GM12891 (cell line): ENCODE results near the gene DYSF.

Experiments used
- PAX5 ChIP-seq: IDR thresholded peaks from 2 replicates; pipeline ENCODE4 v1.6.1; 2011; ENCODE audit warnings: low read length, moderate library complexity, mild to moderate bottlenecking; ENCODE audit not compliant: insufficient read depth, severe bottlenecking
- POLR2A ChIP-seq: IDR thresholded peaks from 2 replicates; pipeline ENCODE4 v1.6.1; 2011; ENCODE audit warnings: low read depth, low read length, control low read depth
- POLR2AphosphoS5 ChIP-seq: IDR thresholded peaks from 2 replicates; pipeline ENCODE4 v1.6.1; 2011; ENCODE audit warnings: low read depth, low read length, control low read depth
- POU2F2 ChIP-seq: IDR thresholded peaks from 2 replicates; pipeline ENCODE4 v1.6.1; 2011; ENCODE audit warnings: low read depth, mild to moderate bottlenecking, control low read depth, low read length, moderate library complexity
- SPI1 ChIP-seq: IDR thresholded peaks from 2 replicates; pipeline ENCODE4 v1.6.1; 2011; ENCODE audit warnings: low read depth, low read length, control low read depth
- TAF1 ChIP-seq: IDR thresholded peaks from 2 replicates; pipeline ENCODE4 v1.6.1; 2011; ENCODE audit warnings: low read depth, low read length, control low read depth

DNA sequence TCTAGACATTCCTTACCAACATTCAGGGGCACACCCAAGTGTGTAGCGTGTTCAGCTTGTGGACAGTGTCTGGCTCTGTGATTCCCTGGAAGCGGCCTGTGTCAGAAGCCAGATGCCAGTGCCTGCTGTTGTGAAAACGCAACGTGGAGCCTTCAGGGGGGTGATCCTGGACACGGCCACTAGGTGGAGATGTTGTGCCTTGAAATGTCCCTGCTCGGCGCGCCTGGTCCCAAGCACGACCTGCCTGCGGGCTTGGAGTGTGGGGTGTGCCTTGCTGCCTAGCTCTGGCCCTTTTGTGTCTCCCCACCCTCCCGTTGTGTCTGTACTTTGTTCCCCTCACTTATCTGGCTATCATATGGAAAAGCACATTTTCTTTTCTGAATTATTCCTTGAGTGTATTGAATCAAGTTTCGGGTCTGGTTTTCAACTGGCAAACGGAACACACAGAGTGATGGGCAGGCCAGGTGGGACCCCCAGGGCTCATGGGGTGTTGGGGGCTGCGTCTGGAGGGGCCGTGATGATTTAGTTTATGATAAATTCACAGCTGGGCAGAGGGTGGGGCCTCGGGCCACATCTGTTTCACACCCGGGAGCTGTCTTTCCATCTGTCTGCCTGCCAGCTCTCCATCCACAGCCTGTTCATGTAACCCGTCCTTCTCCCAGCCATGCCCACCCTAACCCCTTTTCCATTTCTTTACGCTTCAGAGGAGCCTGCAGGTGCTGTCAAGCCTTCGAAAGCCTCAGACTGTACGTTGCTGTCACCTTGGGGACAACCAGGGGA lies 95.5 kb downstream of the DYSF start:
- no peak for TF ChIP-seq POLR2A
- TF ChIP-seq POLR2AphosphoS5: no peak
- no peak for TF ChIP-seq SPI1
- no peak for TF ChIP-seq PAX5
- TF ChIP-seq TAF1: no peak
- TF ChIP-seq POU2F2: no peak
